ENCODE data around the gene DIPK1B. TPM values are rescaled to one million over a fixed set of nuclear protein-coding genes. Genes with fewer than 3 reads are reported as not detected.

Gene DIPK1B
- total RNA-seq, 1 experiment from 2014 or later: 40.4 TPM

GRCh38 chr9:136668983-136669790 is 43.2 kb upstream of the DIPK1B start:
- H3K36me3 Mint-ChIP-seq (ENCODE audit: insufficient read depth, unreplicated experiment): peaks cover 26% of the 10 kb centered on the region
- BruUV-seq (replicated peaks): no TSS peak
- Histone ChIP-seq H3K4me3 (ENCODE audit: low read depth, low read length) (no peak overlapping the region), H3K9me3 (no peaks in the 10 kb centered on the region), H3K36me3 (ENCODE audit: control insufficient read depth, insufficient read depth, low read length) (no peaks in the 10 kb centered on the region; the same call in 1 of the 2 replicates), H3K27me3 (replicated peaks; ENCODE audit: control insufficient read depth, insufficient read depth, low read length) (no peaks in the 10 kb centered on the region), H3K4me1 (peaks cover 13% of the 10 kb centered on the region)
- TF ChIP-seq, protein P1, sequence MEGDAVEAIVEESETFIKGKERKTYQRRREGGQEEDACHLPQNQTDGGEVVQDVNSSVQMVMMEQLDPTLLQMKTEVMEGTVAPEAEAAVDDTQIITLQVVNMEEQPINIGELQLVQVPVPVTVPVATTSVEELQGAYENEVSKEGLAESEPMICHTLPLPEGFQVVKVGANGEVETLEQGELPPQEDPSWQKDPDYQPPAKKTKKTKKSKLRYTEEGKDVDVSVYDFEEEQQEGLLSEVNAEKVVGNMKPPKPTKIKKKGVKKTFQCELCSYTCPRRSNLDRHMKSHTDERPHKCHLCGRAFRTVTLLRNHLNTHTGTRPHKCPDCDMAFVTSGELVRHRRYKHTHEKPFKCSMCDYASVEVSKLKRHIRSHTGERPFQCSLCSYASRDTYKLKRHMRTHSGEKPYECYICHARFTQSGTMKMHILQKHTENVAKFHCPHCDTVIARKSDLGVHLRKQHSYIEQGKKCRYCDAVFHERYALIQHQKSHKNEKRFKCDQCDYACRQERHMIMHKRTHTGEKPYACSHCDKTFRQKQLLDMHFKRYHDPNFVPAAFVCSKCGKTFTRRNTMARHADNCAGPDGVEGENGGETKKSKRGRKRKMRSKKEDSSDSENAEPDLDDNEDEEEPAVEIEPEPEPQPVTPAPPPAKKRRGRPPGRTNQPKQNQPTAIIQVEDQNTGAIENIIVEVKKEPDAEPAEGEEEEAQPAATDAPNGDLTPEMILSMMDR (IDR thresholded peaks at IDR 0.05; ENCODE audit: insufficient read depth in 1 of 2, low read depth in 1 of 2, low read length in 1 of 2, severe bottlenecking in 1 of 2, unreplicated experiment in 1 of 2): no peak
- H3K4me1 Mint-ChIP-seq (ENCODE audit: low read depth, unreplicated experiment): no peaks in the 10 kb centered on the region
- no peaks in the 10 kb centered on the region for H3K27me3 Mint-ChIP-seq (ENCODE audit: insufficient read depth, unreplicated experiment)
- H3K4me3 Mint-ChIP-seq (ENCODE audit: unreplicated experiment): no peak overlapping the region
- intact Hi-C loops (cut with micrococcal nuclease; ENCODE audit: unreplicated experiment): no loop called here
- H3K9me3 Mint-ChIP-seq (ENCODE audit: unreplicated experiment): no peaks in the 10 kb centered on the region
- H3K27ac Mint-ChIP-seq (ENCODE audit: unreplicated experiment): no peak overlapping the region
- DNase-seq: no peak
- ChIA-PET CTCF (no interaction called here), POLR2A (interaction anchor here (0.6 kb wide), 2 partner anchors 24 to 110 kb away, joined by 3 read pairs; no protein-coding TSS in a partner anchor)

- Mint-ChIP-seq H3K36me3 (ENCODE audit: insufficient read depth, unreplicated experiment) (peaks cover 33% of the 10 kb centered on the region), H3K4me1 (ENCODE audit: low read depth, unreplicated experiment) (no peaks in the 10 kb centered on the region), H3K27me3 (ENCODE audit: insufficient read depth, unreplicated experiment) (no peaks in the 10 kb centered on the region), H3K4me3 (ENCODE audit: unreplicated experiment) (no peak overlapping the region), H3K9me3 (ENCODE audit: unreplicated experiment) (no peaks in the 10 kb centered on the region), H3K27ac (ENCODE audit: unreplicated experiment) (no peak overlapping the region)
- DNase-seq: no peak
- H3K4me1 ChIP-seq: peaks cover 13% of the 10 kb centered on the region
- no peak overlapping the region for H3K4me3 ChIP-seq (ENCODE audit: low read depth, low read length)
- CTCF ChIA-PET: no interaction called here
- intact Hi-C loops (cut with micrococcal nuclease; ENCODE audit: unreplicated experiment): no loop called here
- no peaks in the 10 kb centered on the region; the same call in 1 of the 2 replicates for H3K36me3 ChIP-seq (ENCODE audit: control insufficient read depth, insufficient read depth, low read length)
- no peaks in the 10 kb centered on the region for H3K9me3 ChIP-seq
- POLR2A ChIA-PET: interaction anchor here (0.6 kb wide), 1 partner anchor 24 kb away, joined by 3 read pairs; no protein-coding TSS in a partner anchor
- no TSS peak for BruUV-seq (replicated peaks)
- H3K27me3 ChIP-seq (replicated peaks; ENCODE audit: control insufficient read depth, insufficient read depth, low read length): no peaks in the 10 kb centered on the region
- TF ChIP-seq, protein P1 (IDR thresholded peaks at IDR 0.05; ENCODE audit: insufficient read depth in 1 of 2, low read depth in 1 of 2, low read length in 1 of 2, severe bottlenecking in 1 of 2, unreplicated experiment in 1 of 2): no peak
Observed at GRCh38 chr9:136669791-136670464, 42.4 kb upstream of the DIPK1B start.

- intact Hi-C loops (cut with micrococcal nuclease; ENCODE audit: unreplicated experiment): no loop called here
- no TSS peak for BruUV-seq (replicated peaks)
- no peak overlapping the region for H3K27ac Mint-ChIP-seq (ENCODE audit: unreplicated experiment)
Observed at GRCh38 chr9:136670576-136671253, 41.7 kb upstream of the DIPK1B start.

More at GRCh38 chr9:136670576-136671253, 41.7 kb upstream of the DIPK1B start:
- Histone ChIP-seq H3K36me3 (ENCODE audit: control insufficient read depth, insufficient read depth, low read length) (no peaks in the 10 kb centered on the region; the same call in 1 of the 2 replicates), H3K4me1 (peaks cover 12% of the 10 kb centered on the region), H3K27me3 (replicated peaks; ENCODE audit: control insufficient read depth, insufficient read depth, low read length) (no peaks in the 10 kb centered on the region), H3K4me3 (ENCODE audit: low read depth, low read length) (no peak overlapping the region), H3K9me3 (no peaks in the 10 kb centered on the region)
- Mint-ChIP-seq H3K9me3 (ENCODE audit: unreplicated experiment) (no peaks in the 10 kb centered on the region), H3K4me1 (ENCODE audit: low read depth, unreplicated experiment) (no peaks in the 10 kb centered on the region), H3K4me3 (ENCODE audit: unreplicated experiment) (no peak overlapping the region), H3K36me3 (ENCODE audit: insufficient read depth, unreplicated experiment) (peaks cover 35% of the 10 kb centered on the region), H3K27me3 (ENCODE audit: insufficient read depth, unreplicated experiment) (no peaks in the 10 kb centered on the region)
- DNase-seq: no peak
- TF ChIP-seq, protein P1 (IDR thresholded peaks at IDR 0.05; ENCODE audit: insufficient read depth in 1 of 2, low read depth in 1 of 2, low read length in 1 of 2, severe bottlenecking in 1 of 2, unreplicated experiment in 1 of 2): no peak
- CTCF ChIA-PET: no interaction called here
- POLR2A ChIA-PET: no interaction called here
